Ascending aorta (tissue), 2 donors: ENCODE data around the gene GGA1. TPM values are rescaled to one million over a fixed set of nuclear protein-coding genes. Genes with fewer than 3 reads are reported as not detected.

Experiments used
- DNase-seq, 2 donors: peaks; one replicate each; pipeline ENCODE4 v3.0.0-alpha.2; 2019; ENCODE audit warnings: low spot score in 2 of 2
- H3K27ac ChIP-seq, 2 donors: fragments of 200-600 bp; sonication (generic); one replicate each; pipeline ENCODE4 v1.5.1; 2016 to 2017; ENCODE audit warnings: mild to moderate bottlenecking in 1 of 2
- H3K27me3 ChIP-seq: fragments of 200-600 bp; sonication (generic); one replicate; pipeline ENCODE4 v1.5.1; 2017
- H3K36me3 ChIP-seq, 2 donors: fragments of 200-600 bp; sonication (generic); one replicate each; pipeline ENCODE4 v1.5.1; 2016
- H3K4me1 ChIP-seq, 2 donors: fragments of 200-600 bp; sonication (generic); one replicate each; pipeline ENCODE4 v1.5.1; 2016 to 2017; ENCODE audit warnings: mild to moderate bottlenecking in 1 of 2
- H3K4me3 ChIP-seq, 2 donors: fragments of 200-600 bp; sonication (generic); one replicate each; pipeline ENCODE4 v1.5.1; 2016 to 2017; ENCODE audit warnings: mild to moderate bottlenecking in 1 of 2
- H3K9me3 ChIP-seq, 2 donors: fragments of 200-600 bp; sonication (generic); one replicate each; pipeline ENCODE4 v1.5.1; 2016
- intact Hi-C: fragments of 100-400 bp; cut with DNase I; formaldehyde crosslinking; loops from one replicate; pipeline ENCODE4 v1.15.1; 2023
- total RNA-seq: library from RNA; depleted of rRNA; stranded (reverse); fragments of >200 nt; gene quantifications from one replicate; pipeline ENCODE4 v1.1.0, GENCODE V29; 2016
- TF ChIP-seq, protein P1 (sequence below), 3 experiments: fragments of 200-600 bp in 2 of 3; fragments of 450-650 bp in 1 of 3; sonication (generic) in 2 of 3; IDR thresholded peaks; one replicate each; pipeline ENCODE4 v1.5.1; 2016 to 2019; ENCODE audit warnings: antibody characterized with exemption in 3 of 3, mild to moderate bottlenecking in 1 of 3, moderate library complexity in 1 of 3

Gene GGA1
- total RNA-seq, 1 donor from 2014 or later, result 53.5 TPM

- H3K9me3 ChIP-seq, result no peaks in the 10 kb centered on the region
- no peak for DNase-seq
- H3K27ac ChIP-seq, result no peak overlapping the region
- TF ChIP-seq, protein P1, sequence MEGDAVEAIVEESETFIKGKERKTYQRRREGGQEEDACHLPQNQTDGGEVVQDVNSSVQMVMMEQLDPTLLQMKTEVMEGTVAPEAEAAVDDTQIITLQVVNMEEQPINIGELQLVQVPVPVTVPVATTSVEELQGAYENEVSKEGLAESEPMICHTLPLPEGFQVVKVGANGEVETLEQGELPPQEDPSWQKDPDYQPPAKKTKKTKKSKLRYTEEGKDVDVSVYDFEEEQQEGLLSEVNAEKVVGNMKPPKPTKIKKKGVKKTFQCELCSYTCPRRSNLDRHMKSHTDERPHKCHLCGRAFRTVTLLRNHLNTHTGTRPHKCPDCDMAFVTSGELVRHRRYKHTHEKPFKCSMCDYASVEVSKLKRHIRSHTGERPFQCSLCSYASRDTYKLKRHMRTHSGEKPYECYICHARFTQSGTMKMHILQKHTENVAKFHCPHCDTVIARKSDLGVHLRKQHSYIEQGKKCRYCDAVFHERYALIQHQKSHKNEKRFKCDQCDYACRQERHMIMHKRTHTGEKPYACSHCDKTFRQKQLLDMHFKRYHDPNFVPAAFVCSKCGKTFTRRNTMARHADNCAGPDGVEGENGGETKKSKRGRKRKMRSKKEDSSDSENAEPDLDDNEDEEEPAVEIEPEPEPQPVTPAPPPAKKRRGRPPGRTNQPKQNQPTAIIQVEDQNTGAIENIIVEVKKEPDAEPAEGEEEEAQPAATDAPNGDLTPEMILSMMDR (IDR thresholded peaks at IDR 0.05), result no peak
- intact Hi-C loops, result no loop called here
- no peaks in the 10 kb centered on the region for H3K27me3 ChIP-seq
- H3K36me3 ChIP-seq, result peaks cover 13 to 14% of the 10 kb centered on the region in 2 donors
- no peak overlapping the region for H3K4me3 ChIP-seq
- peaks cover 0 to 16% of the 10 kb centered on the region in 2 donors for H3K4me1 ChIP-seq
Measured at GRCh38 chr22:37665487-37665886, 56.9 kb downstream of the GGA1 start.

DNA sequence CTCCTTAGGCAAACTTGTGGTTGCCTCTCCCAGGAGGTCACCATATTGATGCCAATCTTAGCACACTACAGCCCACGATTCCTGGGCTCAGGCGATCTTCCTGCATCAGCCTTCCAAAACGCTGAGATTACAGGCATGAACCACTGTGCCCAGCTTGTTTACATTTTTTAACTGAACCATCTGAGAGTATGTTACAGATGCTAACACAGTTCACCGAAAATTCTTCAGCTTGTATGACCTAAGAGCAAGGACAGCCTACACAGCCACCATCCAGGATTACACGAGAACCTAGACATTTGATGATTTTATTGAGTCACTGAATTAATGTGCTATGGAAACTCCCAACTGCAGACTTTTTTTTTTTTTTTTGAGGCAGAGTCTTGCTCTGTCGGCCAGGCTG is 61.0 kb downstream of the GGA1 start:
- Histone ChIP-seq H3K4me1 (peaks cover 7 to 14% of the 10 kb centered on the region in 2 donors), H3K27ac (no peak overlapping the region), H3K27me3 (no peaks in the 10 kb centered on the region), H3K4me3 (no peak overlapping the region), H3K9me3 (no peaks in the 10 kb centered on the region), H3K36me3 (peaks cover 13 to 14% of the 10 kb centered on the region in 2 donors)
- intact Hi-C loops, result no loop called here
- DNase-seq, result no peak
- TF ChIP-seq, protein P1 (IDR thresholded peaks at IDR 0.05), result no peak

- Histone ChIP-seq H3K36me3 (peaks cover 0 to under 1% of the 10 kb centered on the region in 2 donors), H3K27me3 (no peaks in the 10 kb centered on the region), H3K4me3 (no peak overlapping the region), H3K27ac (peak overlapping the region; percentile 91 to 94), H3K4me1 (peaks cover 8 to 17% of the 10 kb centered on the region in 2 donors), H3K9me3 (no peaks in the 10 kb centered on the region)
- intact Hi-C loops, result no loop called here
- DNase-seq, result no peak
- TF ChIP-seq, protein P1 (IDR thresholded peaks at IDR 0.05), result no peak
Measured at GRCh38 chr22:37672206-37672919, 63.7 kb downstream of the GGA1 start.

- Histone ChIP-seq H3K9me3 (no peaks in the 10 kb centered on the region), H3K4me3 (no peak overlapping the region), H3K27ac (peak overlapping the region; percentile 91 to 94), H3K36me3 (peaks cover 4 to 6% of the 10 kb centered on the region in 2 donors), H3K4me1 (peaks cover 12 to 23% of the 10 kb centered on the region in 2 donors), H3K27me3 (no peaks in the 10 kb centered on the region)
- intact Hi-C loops, result no loop called here
- DNase-seq, result no peak
- TF ChIP-seq, protein P1 (IDR thresholded peaks at IDR 0.05), result no peak
Measured at GRCh38 chr22:37672920-37673455, 64.4 kb downstream of the GGA1 start.

GRCh38 chr22:37674248-37674647 is 65.6 kb downstream of the GGA1 start:
- Histone ChIP-seq H3K27ac (peak overlapping the region; percentile 91 to 94), H3K9me3 (no peaks in the 10 kb centered on the region), H3K4me1 (peaks cover 15 to 30% of the 10 kb centered on the region in 2 donors), H3K4me3 (peak overlapping the region in 1 of 2 donors; percentile 81), H3K36me3 (peaks cover 16 to 19% of the 10 kb centered on the region in 2 donors), H3K27me3 (no peaks in the 10 kb centered on the region)
- intact Hi-C loops, result no loop called here
- TF ChIP-seq, protein P1 (IDR thresholded peaks at IDR 0.05), result no peak
- no peak for DNase-seq
